WERI-Rb-1 (cell line): ENCODE results near the gene AFTPH.

Source experiments
- DNase-seq: peaks from one replicate; pipeline ENCODE4 v3.0.0-alpha.2; 2020
- H3K27ac ChIP-seq: fragments of 250-450 bp; sonication (Bioruptor Pico); 2 replicates; pipeline ENCODE4 v1.5.1; 2020; ENCODE audit warnings: mild to moderate bottlenecking, moderate library complexity
- H3K27me3 ChIP-seq: fragments of 250-450 bp; sonication (Bioruptor Pico); 2 replicates; pipeline ENCODE4 v1.5.1; 2021; ENCODE audit warnings: mild to moderate bottlenecking, low read depth, moderate library complexity; ENCODE audit not compliant: insufficient read depth, severe bottlenecking
- H3K36me3 ChIP-seq: fragments of 250-450 bp; sonication (Bioruptor Pico); 2 replicates; pipeline ENCODE4 v1.5.1; 2020; ENCODE audit warnings: mild to moderate bottlenecking, moderate library complexity
- H3K4me3 ChIP-seq: 2 replicates; pipeline ENCODE4 v1.5.1; 2011; ENCODE audit warnings: low read depth, mild to moderate bottlenecking, control low read depth, low read length
- H3K9me3 ChIP-seq: fragments of 250-450 bp; sonication (Bioruptor Pico); 2 replicates; pipeline ENCODE4 v1.5.1; 2021; ENCODE audit warnings: mild to moderate bottlenecking, moderate library complexity; ENCODE audit not compliant: severe bottlenecking
- TF ChIP-seq, protein P1 (sequence below): IDR thresholded peaks from 2 replicates; pipeline ENCODE4 v1.5.1; 2011; ENCODE audit warnings: low read depth, mild to moderate bottlenecking, control low read depth, inconsistent platforms, low read length

Gene AFTPH

DNA sequence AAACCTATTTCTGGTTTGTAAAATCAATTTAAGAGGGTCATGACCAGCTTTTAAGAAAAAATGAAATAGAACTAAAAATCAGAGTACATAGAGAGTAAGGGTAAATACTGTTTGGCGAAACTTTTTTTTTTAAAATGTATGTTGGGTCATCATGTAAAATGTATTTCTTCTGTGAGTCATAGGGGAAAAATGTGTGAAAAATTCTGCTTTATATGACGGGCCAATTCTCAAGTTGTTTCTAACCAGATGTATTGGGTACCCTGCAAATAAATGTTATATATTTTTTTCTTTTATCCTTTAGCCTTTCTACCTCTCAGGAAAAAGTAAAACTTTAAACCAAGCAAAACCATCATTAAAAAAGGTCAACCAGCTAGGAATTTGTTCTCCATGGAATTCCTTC is 13.9 kb downstream of the AFTPH start:
- H3K27me3 ChIP-seq, result no peaks in the 10 kb centered on the region
- TF ChIP-seq, protein P1, sequence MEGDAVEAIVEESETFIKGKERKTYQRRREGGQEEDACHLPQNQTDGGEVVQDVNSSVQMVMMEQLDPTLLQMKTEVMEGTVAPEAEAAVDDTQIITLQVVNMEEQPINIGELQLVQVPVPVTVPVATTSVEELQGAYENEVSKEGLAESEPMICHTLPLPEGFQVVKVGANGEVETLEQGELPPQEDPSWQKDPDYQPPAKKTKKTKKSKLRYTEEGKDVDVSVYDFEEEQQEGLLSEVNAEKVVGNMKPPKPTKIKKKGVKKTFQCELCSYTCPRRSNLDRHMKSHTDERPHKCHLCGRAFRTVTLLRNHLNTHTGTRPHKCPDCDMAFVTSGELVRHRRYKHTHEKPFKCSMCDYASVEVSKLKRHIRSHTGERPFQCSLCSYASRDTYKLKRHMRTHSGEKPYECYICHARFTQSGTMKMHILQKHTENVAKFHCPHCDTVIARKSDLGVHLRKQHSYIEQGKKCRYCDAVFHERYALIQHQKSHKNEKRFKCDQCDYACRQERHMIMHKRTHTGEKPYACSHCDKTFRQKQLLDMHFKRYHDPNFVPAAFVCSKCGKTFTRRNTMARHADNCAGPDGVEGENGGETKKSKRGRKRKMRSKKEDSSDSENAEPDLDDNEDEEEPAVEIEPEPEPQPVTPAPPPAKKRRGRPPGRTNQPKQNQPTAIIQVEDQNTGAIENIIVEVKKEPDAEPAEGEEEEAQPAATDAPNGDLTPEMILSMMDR, result no peak
- no peak overlapping the region for H3K27ac ChIP-seq
- no peak for DNase-seq
- no peaks in the 10 kb centered on the region for H3K36me3 ChIP-seq
- no peaks in the 10 kb centered on the region for H3K9me3 ChIP-seq
- H3K4me3 ChIP-seq, result no peak overlapping the region

DNA sequence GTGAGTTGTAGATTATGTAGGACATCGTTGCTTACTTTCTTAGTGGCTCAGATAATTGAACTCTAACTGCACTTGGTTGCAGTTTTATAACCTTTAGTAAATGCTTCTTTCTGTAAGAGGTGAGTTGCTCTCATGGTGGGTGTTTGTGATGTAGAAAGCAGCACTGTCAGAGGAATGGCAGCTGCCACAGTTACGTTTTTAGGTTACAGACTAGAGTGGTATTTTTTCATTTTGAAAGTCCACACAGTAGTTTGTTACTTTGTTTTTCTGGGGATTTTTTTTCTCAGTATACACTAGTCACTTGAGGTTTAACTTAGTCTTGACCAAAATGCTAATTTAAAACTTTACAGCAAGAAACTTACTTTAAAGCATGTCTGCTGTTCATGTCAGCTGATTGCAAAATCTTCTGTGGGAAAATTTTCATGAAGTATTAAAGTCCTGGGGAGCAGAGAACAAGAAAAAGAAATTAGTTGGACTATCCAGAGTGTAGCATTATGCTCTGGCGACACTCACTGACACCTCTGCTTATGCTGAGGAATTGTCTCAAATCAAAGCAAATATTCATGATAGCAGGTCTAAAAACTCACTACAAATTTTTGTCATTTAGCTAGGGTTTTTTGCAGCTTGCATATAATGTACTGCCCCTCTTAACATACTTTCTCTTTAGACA is 14.8 kb downstream of the AFTPH start:
- Histone ChIP-seq H3K4me3 (no peak overlapping the region), H3K27ac (no peak overlapping the region), H3K36me3 (no peaks in the 10 kb centered on the region), H3K9me3 (no peaks in the 10 kb centered on the region), H3K27me3 (no peaks in the 10 kb centered on the region)
- TF ChIP-seq, protein P1, result no peak
- no peak for DNase-seq

DNA sequence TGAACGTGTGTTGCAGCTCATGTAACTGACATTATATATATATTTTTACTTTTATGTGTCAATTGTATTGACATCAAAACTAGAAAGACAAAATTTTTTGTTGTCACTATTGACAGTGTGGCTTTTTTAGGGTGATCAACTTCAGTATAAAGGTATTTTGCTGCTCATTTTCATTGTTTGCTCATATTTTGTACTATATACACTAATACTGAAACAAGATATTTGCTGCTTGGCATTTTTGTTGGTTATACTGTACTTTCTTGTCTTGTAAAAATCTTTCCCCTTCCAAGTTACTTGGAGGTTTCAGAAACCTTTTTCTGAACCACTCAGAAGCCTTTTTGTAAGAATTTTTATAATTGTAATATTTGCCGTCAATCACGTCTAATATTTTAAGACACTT is 16.5 kb downstream of the AFTPH start:
- no peak for DNase-seq
- Histone ChIP-seq H3K9me3 (no peaks in the 10 kb centered on the region), H3K27me3 (no peaks in the 10 kb centered on the region), H3K4me3 (no peak overlapping the region), H3K27ac (no peak overlapping the region), H3K36me3 (no peaks in the 10 kb centered on the region)
- TF ChIP-seq, protein P1, result no peak

DNA sequence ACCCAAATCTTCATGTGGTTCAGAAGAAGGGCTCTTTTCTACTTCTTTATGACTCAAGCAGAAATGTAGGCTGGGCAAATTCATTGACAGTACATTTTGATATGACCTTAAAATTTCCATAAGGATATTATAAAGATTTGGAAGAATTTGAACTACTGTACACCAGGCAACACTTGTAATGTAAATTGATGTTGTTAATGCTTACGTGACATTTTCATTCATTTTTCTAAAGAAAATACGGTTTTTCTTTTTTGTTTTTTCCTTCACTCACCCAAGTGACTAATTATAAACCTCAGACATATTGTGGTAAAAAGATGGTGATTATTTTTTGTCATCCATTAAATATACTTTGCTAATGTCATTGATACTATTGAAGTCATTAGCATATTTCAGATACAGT is 17.4 kb downstream of the AFTPH start:
- Histone ChIP-seq H3K27me3 (no peaks in the 10 kb centered on the region), H3K4me3 (no peak overlapping the region), H3K27ac (no peak overlapping the region), H3K9me3 (no peaks in the 10 kb centered on the region), H3K36me3 (no peaks in the 10 kb centered on the region)
- TF ChIP-seq, protein P1, result no peak
- no peak for DNase-seq

DNA sequence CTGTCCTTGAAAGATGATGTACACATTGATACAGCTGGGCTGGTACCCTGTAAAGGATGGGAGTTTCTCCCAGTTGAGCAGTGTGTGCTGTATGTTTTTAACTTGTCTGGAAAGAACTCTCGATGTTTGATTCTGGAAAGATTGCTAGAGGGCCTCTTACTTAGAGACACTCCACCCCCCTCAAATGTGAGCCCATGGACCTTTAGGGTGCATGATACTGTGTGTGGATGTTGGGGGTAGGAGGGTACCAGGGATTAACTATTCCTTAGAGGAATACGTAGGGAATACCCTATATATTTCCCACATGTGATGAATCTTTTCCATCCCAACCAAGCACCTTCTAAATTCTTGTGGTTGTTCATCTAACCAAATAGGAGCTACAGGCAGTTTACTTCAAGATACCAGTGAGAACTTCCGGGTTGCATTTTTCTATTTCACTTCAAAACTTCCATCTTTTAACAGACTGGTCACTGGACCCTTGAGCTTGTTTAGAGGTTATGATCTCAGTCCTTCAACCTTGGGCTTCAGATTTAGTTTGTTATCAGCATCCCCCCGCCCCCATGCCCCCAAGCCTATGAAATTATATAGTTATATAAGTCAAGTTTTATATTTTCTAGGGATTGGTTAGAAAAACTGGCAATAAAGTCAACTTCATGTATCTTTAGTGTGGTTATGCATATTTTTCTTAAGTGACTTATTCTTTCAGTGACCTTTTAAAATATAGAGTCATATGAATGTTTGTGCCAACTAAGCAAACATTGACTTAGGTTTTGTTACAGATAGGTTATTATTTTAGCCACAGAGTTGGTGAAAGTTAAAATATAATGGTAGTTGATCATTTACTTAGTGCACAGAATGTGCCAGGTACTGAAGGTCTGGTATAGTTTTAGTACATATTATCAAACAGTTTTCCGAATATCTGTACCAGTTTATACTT is 18.2 kb downstream of the AFTPH start:
- TF ChIP-seq, protein P1, result no peak
- H3K9me3 ChIP-seq, result no peaks in the 10 kb centered on the region
- H3K4me3 ChIP-seq, result no peak overlapping the region
- no peaks in the 10 kb centered on the region for H3K27me3 ChIP-seq
- no peak for DNase-seq
- no peak overlapping the region for H3K27ac ChIP-seq
- H3K36me3 ChIP-seq, result no peaks in the 10 kb centered on the region
